Stimulated activated CD4-positive, alpha-beta T cell treated with anti-CD3 and anti-CD28 coated beads, Interleukin-15, amount 100 ng/mL, for 1 hour (primary cell): ENCODE results near the gene HSD17B2.

Experiments
- DNase-seq, 2 donors: peaks; one replicate each; pipeline ENCODE4 v3.0.0-alpha.2; 2020; ENCODE audit warnings: low read depth in 1 of 2, low spot score in 1 of 2

Gene HSD17B2

GRCh38 chr16:82047374-82047773, 12.3 kb downstream of the HSD17B2 start:
- DNase-seq: no peak

GRCh38 chr16:82047787-82048186, 12.7 kb downstream of the HSD17B2 start:
- DNase-seq: no peak

- no peak for DNase-seq
Measured at GRCh38 chr16:82049484-82049883, 14.4 kb downstream of the HSD17B2 start.

GRCh38 chr16:82050506-82050905, 15.5 kb downstream of the HSD17B2 start:
- no peak for DNase-seq

GRCh38 chr16:82050909-82051357, 15.9 kb downstream of the HSD17B2 start:
- DNase-seq: no peak

- no peak for DNase-seq
Measured at GRCh38 chr16:82051656-82052055, 16.6 kb downstream of the HSD17B2 start.

GRCh38 chr16:82055117-82055516, 20.1 kb downstream of the HSD17B2 start:
- no peak for DNase-seq

- DNase-seq: no peak
Measured at GRCh38 chr16:82055728-82056549, 20.9 kb downstream of the HSD17B2 start.

GRCh38 chr16:82056550-82056896, 21.5 kb downstream of the HSD17B2 start:
- no peak for DNase-seq

GRCh38 chr16:82059161-82059982, 24.3 kb downstream of the HSD17B2 start:
- DNase-seq: no peak

GRCh38 chr16:82059983-82060421, 24.9 kb downstream of the HSD17B2 start:
- DNase-seq: no peak

- DNase-seq: no peak
Measured at GRCh38 chr16:82061861-82062525, 26.9 kb downstream of the HSD17B2 start.

GRCh38 chr16:82062645-82063058, 27.6 kb downstream of the HSD17B2 start:
- DNase-seq: no peak

- DNase-seq: no peak
Measured at GRCh38 chr16:82063456-82064082, 28.5 kb downstream of the HSD17B2 start.

GRCh38 chr16:82067042-82067803, 32.2 kb downstream of the HSD17B2 start:
- no peak for DNase-seq

GRCh38 chr16:82067804-82068325, 32.8 kb downstream of the HSD17B2 start:
- no peak for DNase-seq

- no peak for DNase-seq
Measured at GRCh38 chr16:82070656-82071369, 35.8 kb downstream of the HSD17B2 start.

GRCh38 chr16:82071421-82071820, 36.4 kb downstream of the HSD17B2 start:
- DNase-seq: no peak

- no peak for DNase-seq
Measured at GRCh38 chr16:82072313-82072712, 37.3 kb downstream of the HSD17B2 start.
